HG03066 (cell line): ENCODE results near the gene SESN1.
"Not testable (repeated sequence)": the region's sequence is repeated elsewhere in the genome, so short reads cannot be mapped to it uniquely, and the experiment has no call there.

Experiments
- ATAC-seq: cut with Tn5 transposase; IDR thresholded peaks from one replicate; pipeline ENCODE4 v1.9.1; 2021; ENCODE audit warnings: low read depth; ENCODE audit not compliant: unreplicated experiment

SESN1 gene

DNA sequence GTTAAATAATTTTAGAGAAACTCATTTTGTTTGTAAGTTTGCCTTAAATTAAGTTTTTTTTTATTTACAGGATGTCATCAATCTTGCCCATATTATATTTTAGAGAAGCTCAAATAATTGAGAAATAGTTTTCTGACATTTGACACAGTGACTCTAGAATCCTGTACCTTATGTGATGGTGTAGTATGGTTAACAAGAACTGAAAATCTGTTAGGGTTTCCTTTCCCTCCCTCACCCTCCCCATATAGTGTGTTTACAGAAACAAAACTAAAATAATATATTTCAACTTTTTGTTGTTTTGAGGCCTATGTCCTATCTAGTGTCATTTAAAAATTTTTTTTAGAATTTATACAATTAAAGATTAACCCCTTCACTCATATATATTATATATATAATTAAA, 91.8 kb downstream of the SESN1 start:
- no peak for ATAC-seq

DNA sequence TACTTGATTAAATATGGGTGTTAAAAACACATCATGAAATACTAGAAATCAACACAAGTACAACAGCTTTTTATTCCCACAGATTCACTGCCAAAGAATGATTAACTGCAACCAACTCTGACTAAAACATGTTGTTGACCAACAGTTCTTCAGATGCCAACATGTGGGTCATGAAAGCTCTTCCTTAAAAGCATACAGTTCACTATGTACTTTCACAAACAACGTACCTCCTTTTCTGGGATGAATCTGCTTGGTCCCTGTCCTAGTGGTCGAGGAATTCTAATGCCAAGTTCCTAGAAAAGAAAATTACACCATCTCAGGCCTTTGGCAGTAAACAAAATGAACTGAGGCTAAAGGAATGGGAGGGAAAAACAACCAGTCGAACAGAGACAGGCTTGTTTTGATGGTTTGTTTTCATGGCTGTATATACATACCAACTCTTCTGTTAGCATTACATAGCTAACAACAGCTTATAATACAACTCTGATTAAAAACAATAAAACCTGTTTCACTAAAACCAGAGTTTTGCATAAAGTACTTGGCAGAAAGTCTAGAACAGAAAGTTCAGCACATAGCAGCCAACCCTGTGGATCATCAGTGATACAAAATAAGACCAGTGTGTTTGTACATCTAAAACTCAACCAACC, 92.5 kb downstream of the SESN1 start:
- no peak for ATAC-seq

DNA sequence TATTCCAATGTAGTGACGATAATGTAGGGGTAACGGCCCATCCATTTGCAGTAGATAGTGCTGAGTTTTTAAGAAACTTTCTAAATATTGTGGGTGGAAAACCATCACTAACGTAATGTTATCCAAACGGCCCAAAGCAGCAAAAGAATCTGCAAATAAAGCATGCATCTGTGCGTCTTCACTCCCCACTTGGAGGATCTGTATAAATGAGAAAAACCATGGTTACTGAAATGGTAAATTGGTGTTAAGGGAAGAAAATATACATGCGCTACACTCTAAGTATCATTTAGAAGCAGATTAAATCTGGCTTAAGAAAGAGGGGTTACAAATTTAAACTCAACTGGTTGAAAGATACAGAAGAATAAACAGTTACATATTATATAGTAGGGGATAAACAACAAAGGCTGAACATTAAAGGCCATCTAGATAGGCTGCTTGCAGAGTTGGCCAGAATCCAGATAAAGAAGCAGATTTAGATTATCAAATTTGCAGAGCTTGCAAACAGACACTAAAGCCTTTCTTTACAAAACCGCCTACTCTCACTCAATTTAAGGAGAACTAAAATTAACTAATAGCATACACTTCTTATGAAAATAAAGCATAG, 93.3 kb downstream of the SESN1 start:
- no peak for ATAC-seq

DNA sequence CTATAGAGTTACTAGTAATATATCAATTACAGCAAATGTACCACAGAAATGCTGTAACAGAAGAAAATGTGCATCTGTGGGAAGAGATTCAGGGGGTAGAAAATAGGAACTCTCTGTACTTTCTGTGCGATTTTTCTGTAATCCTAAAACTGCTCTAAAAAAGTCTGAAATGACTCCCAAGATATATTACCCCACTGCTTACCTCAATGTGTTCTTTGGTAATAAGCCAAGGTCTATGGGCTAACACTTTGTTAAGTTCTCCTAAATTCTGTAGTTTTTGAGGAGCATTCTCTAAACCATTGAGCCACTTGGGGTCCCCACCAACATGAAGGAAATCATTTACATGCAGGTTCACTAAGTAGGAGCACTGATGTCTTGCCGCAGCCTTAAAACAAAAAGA, 94.4 kb downstream of the SESN1 start:
- no peak for ATAC-seq

DNA sequence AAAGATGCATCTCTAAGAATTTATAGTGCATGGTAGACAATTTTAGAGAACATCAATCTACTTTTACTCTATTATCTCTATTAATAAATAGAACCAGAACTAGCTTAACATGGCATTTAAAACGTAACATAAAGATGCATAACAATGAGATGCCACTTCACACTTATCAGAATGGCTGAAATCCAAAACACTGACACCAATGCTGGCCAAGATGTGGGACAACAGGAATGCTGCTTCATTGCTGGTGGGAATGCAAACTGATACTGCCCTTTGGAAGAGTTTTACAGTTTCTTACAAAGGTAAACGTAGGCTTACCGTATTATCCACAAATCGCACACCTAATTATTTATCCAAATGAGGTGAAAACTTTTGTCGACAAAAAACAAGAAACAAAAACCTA, 95.2 kb downstream of the SESN1 start:
- no peak for ATAC-seq

DNA sequence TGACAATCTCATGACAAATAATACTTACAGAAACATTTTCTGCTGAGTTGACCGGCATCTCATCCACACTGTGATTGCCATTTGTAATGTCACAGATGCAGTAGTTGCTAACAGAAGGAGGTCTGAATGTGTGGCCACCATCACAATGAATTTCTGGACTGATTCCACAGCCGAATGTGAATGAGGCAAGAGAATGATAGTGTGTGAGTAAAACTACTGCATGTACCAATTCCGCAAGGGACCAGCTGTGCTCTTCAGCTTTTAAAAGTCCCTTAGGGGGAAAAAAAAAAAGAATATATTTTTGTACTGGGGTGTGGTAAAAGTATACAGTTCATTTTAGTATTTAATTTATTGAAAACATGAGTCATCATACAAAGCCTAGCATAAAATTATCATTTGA, 96.2 kb downstream of the SESN1 start:
- ATAC-seq, result no peak

DNA sequence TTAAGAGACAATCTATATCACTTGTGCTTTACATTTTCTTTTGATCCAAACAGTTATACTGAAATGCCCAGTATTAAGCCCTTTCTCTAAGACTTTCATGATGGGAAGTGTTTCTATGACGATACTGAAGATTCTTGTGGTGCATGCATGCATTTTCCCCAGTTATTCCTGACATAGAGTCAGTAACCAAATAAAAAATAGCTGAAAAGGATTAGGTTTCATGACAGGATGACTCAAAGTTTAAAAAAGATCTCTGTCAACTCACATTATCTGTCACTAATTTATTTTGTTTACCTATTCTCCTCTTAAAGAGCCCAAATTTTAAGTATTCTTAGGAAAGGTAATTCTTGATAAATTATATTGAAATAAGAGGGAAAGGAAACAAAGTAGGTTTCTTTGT, 98.4 kb downstream of the SESN1 start:
- ATAC-seq, result no peak

DNA sequence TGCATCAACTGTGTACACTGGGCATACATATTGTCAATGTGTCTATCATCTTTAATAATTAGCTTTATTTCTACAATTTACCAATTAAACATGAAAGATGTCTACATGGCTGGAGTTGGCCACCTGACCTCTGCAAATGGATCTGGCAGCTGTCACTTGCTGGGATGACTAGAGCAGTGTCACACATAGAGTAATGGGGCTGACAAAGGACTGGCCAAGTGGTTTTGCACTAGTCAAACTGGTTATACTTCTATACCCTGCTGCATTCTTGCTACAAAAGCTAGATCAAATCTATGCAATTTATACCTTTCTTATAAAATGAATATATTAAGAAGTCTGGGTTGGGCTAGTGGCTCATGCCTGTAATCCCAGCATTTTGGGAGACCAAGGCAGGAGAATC, 99.3 kb downstream of the SESN1 start:
- no peak for ATAC-seq

DNA sequence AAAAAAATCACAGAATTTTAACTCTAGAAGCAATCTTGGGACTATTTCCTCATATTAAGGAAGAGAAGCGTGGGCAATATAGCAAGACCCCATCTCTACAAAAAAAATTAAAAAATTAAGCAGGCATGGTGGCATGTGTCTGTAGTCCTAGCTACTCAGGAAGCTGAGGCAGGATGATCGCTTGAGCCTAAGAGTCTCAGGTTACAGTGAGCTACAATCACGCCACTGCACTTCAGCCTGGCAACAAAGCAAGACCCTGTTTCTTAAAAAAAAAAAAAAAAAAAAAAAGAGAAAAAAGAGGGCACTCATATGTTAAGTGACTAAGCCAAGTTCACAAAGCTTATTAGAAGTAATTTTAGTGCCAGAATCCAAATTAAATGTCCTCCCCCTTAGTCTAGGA, 100.8 kb downstream of the SESN1 start:
- ATAC-seq, result no peak

DNA sequence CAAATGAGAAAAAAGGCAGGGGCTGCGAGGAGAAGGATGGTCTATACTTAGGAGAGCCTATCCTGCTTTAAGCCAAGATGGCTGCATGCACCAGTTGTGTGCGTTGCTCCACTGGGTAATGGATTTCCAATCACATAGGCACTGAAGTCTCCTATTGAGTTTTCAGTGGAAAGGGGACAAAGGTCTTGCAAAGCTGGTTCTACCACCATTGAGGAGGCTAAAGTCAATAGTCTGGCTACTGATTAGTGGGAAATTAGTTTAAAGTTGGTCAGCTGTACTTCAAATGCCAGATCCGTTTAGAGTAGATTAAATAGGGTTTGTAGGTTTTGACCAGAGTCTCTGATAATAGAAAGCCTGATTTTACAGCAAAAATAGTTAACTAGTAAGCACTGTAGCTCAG, 104.9 kb downstream of the SESN1 start:
- no peak for ATAC-seq

DNA sequence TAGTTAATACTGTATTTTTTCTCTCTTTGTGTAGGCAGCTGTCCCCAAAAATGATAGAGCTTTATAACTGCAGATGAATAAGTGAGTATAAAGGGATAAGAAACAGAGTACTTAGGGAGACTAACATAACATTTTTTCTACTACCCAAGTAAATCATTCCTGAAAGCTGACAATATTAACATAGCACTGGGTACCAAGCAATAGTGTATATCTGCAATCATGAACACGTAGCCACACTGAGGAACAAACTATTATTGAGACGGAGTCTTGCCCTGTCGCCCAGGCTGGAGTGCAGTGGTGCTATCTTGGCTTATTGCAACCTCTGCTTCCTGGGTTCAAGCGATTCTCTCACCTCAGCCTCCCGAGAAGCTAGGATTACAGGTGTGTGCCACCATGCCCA, 105.9 kb downstream of the SESN1 start:
- no peak for ATAC-seq

DNA sequence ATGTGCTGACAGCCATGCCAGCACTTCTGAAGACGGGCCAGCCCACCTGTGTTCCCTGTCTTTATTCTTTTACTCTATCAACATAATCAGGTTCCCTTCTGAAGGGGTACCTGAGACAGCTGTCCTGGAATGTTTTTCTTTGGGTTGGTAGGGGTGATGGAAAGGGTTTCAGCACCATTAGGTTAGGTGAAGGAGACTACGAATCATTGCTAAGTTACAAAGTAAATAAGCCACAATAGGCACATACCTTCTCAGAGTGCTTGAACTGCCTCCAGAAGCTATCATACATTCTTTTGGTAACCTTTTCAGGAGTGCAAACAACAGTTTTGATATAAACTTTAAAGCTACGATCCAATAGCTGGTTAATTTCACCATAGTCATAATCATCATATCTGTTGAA, 106.3 kb downstream of the SESN1 start:
- ATAC-seq, result no peak

DNA sequence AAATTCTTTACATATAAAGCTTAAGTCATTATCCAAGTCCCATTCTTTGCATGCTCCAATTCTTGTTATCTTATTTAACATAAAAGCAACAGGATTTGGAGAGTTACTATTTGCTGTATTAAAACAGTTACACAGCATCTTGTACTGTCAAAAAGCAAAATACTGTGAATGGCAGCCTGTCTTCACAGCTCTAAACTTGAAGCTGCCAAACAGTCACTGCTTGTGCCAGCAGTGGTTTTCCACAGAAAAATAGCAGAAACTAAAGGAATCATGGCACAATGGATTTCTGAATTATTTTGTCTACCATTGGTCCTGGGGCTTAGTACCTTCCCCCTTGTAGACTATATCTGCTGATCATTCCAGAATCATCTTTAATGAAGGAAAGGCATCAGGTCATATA, 107.5 kb downstream of the SESN1 start:
- no peak for ATAC-seq

DNA sequence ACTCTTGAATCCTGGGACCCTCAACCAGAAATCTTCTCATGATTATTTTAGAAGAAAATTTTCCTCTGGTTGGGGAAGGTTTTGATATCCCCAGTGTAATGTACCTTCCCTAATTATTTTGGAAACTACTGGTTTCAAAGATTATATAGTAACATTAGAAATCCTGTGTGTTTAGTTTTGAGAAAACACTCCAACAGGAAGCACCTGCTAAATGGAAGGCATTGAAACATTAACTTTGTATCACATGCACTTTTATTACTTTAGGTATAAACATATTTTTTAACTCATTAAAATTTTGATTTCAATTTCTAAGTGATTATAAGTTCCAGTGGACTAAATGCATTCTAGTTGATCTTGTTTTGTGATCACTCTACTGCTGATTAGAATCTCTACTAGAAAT, 109.3 kb downstream of the SESN1 start:
- no peak for ATAC-seq

DNA sequence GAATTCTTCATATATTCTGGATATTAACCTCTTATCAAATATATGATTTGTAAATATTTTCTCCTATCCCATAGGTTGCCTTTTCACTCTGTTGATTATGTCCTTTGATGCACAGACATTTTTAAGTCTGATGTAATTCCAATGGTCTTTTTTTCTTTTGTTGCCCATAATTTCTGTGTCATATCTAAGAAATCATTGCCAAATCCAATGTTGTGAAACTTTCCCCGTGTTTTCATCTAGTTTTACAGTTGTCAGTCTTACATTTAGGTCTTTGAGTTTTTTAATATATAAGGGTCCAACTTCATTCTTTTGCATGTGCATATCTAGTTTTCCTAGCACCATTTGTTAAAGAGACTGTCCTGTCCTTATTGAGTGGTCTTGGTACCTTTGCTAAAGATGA, 111.5 kb downstream of the SESN1 start:
- no peak for ATAC-seq

DNA sequence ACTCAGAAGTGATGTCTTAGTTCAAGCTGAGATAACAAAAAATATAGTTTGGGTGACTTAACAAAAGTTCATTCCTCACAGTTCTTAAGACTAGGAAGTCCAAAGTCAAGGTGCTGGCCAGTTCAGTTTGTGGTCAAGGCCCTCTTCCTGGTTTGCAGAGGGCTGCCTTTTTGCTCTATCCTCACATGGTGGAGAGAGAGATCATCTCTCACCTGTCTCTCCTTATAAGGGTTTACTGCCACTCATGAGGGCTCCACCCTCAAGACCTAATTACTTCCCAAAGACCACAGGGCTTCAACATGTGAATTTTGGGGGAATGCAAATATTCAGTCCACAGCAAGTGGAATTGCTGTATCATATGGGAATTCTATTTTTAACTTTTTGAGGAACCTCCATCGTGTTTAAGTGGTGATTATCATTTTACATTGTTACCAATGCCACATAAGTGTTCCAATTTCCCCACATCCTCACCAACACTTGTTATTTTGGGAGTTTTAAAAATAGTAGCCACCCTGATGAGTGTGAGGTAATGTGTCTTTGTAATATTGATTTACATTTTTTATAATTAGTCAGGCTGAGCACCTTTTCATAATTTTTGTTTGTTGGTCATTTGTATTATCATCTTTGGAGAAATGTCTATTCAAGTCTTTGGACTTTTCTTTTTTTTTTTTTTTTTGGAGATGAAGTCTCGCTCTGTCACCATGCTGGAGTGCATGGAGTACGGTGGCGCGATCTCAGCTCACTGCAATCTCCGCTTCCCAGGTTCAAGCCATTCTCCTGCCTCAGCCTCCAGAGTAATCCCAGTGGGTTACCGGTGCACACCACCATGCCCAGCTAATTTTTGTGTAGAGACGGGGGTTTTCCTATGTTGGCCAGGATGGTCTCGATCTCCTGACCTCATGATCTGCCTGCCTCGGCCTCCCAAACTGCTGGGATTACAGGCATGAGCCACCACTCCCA, 112.2 kb downstream of the SESN1 start:
- ATAC-seq, result no peak

DNA sequence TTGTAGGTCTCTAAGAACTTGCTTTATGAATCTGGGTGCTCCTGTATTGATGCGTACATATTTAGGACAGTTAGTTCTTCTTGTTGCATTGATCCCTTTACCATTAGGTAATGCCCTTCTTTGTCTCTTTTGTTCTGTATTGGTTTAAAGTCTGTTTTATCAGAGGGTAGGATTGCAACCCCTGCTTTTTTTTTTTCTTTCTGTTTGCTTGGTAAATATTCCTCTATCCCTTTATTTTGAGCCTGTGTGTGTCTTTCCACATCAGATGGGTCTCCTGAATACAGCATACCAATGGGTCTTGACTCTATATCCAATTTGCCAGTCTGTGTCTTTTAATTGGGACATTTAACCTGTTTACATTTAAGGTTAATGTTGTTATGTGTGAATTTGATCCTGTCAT, 116.0 kb downstream of the SESN1 start:
- not testable (repeated sequence) for ATAC-seq

DNA sequence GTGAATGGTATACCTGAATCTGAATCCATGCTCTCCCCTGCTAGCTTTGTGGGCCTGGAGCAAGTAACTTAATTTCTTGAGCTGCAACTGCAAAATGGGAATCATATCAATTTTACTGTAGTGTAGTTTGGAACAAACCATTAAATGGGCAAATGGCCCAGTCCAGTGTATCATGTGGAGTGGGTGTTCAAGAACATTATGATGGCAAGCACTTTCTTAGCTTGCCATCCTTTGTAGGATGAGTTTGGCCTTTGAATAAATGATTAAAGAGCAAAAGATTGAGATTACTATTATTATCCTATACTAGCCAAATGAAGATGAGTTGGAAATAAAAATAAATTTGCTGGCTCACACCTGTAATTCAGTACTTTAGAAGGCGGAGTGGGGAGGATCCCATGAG, 120.4 kb downstream of the SESN1 start:
- no peak for ATAC-seq

DNA sequence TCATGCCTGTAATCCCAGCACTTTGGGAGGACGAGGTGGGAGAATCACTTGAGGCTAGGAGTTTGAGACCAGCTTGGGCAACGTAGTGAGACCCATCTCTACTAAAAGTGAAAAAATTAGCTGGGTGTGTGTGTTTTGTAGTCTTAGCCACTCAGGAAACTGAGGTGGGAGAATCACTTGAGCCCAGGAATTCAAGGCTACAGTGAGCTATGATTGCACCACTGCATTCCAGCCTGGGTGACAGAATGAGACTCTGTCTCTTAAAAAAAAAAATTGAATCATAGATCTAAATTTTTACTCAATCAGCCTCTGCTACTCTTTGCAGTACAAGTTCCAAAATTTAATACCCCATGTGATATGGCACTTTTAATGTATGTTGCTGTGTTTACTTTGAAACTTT, 124.9 kb downstream of the SESN1 start:
- ATAC-seq, result no peak

DNA sequence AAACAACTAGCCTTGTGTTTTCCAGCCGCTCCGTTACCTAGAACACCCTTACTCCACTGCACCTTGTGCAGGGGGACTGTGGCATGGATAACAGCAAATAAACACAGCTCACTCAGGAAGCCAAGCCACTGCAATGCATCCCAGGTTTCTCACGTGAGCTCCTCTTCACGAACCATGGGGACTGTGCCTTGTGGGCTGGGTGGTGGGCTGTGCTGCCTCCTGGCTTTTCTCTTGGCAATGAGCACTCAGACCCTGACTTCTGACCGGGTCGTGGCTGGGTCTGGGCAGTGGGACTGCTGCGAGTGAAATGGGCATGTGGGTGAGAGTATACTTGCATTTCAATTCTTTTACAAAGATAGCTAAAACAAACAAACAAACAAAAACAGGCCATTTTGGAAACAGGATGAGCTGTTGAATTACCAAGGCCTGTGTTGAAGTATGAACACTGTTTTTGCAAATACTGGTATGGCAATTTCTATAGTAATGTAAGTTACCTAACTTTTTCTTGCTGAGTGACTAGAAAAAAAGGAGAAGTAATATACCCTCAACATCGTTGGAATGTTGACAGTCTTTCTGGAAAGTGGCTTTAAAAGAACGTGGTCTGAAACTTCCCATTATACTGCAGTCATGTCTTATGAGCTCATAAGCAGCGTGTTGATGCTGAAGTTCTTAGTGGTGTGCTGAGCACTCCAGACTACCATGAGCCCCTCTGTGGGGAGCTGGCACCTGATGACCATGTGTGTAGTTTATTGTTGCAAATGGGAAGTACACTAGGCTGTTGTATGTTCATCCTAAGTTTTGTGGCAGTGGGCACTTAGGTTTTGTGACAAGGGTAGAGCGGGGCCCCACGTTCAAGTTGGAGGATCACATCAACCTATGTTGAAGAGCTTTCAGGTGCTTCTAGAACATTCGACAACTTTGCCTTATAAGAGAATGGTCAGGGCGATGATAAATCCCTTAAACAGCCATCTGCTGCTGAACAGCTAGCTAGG, 126.0 kb downstream of the SESN1 start:
- no peak for ATAC-seq
